Bronchial epithelial cell (primary cell): ENCODE data around the gene PPP3R1. TPM values are rescaled to one million over a fixed set of nuclear protein-coding genes. Genes with fewer than 3 reads are reported as not detected.

ENCODE experiments used
- DNase-seq: peaks from one replicate; pipeline ENCODE4 v3.0.0-alpha.2; 2010; ENCODE audit warnings: low read depth
- FAIRE-seq: peaks from 2 replicates; lab custom pipeline; 2011; peaks lifted over from hg19 to GRCh38; lab: Jason Lieb, UNC
- H3K27me3 ChIP-seq: 2 replicates; pipeline ENCODE4 v1.5.1; 2011; ENCODE audit warnings: low read length; ENCODE audit not compliant: control insufficient read depth, insufficient read depth
- H3K36me3 ChIP-seq: 2 replicates; pipeline ENCODE4 v1.5.1; 2011; ENCODE audit warnings: low read length; ENCODE audit not compliant: control insufficient read depth, insufficient read depth
- H3K4me3 ChIP-seq: 2 replicates; pipeline ENCODE4 v1.5.1; 2011; ENCODE audit warnings: mild to moderate bottlenecking, low read depth, low read length, control low read depth
- total RNA-seq: library from RNA; depleted of rRNA; stranded (reverse); fragments of >200 nt; gene quantifications from 2 replicates; pipeline ENCODE4 v1.2.1, GENCODE V29; 2014
- TF ChIP-seq, protein P1 (sequence below): IDR thresholded peaks from 2 replicates; pipeline ENCODE4 v1.5.1; 2011; ENCODE audit warnings: mild to moderate bottlenecking, moderate library complexity, low read length, control low read depth, inconsistent platforms; ENCODE audit not compliant: insufficient read depth, severe bottlenecking

The PPP3R1 gene
- total RNA-seq, 1 donor from 2014 or later: 19.2 TPM

DNA sequence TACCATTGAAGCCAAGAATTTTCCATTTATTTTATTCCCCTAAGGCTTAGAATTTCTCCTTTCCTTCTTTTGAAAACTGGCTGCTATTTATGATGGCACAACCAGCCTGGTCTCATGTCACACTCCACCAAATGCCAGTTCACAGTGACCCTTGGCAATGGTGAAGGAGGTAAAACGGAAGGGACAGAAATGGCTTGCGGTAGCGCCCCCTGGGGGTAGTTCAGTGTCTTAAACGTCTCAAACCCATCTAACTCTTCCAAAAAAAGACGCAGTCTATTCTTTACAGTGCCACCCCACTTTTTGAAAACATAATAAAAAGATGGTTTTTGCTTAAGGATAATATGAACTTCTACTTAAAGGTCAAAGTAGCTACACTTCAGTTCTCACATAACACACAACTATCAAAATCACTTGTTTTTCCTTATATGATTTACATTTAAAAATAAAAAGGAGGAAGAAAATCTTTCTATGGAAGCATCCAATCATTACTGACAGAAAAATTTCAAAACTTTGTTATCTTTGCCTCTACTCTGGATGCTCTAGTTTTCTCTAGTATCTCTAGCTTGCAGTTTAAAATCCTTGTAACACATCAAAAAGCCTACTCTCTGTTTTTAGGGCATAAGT lies 66.7 kb downstream of the PPP3R1 start:
- FAIRE-seq (no peak), DNase-seq (peak; percentile 42)
- no peak overlapping the region for H3K4me3 ChIP-seq
- no peaks in the 10 kb centered on the region for H3K27me3 ChIP-seq
- peaks cover 4% of the 10 kb centered on the region for H3K36me3 ChIP-seq
- TF ChIP-seq, protein P1, sequence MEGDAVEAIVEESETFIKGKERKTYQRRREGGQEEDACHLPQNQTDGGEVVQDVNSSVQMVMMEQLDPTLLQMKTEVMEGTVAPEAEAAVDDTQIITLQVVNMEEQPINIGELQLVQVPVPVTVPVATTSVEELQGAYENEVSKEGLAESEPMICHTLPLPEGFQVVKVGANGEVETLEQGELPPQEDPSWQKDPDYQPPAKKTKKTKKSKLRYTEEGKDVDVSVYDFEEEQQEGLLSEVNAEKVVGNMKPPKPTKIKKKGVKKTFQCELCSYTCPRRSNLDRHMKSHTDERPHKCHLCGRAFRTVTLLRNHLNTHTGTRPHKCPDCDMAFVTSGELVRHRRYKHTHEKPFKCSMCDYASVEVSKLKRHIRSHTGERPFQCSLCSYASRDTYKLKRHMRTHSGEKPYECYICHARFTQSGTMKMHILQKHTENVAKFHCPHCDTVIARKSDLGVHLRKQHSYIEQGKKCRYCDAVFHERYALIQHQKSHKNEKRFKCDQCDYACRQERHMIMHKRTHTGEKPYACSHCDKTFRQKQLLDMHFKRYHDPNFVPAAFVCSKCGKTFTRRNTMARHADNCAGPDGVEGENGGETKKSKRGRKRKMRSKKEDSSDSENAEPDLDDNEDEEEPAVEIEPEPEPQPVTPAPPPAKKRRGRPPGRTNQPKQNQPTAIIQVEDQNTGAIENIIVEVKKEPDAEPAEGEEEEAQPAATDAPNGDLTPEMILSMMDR: peak; percentile 76

DNA sequence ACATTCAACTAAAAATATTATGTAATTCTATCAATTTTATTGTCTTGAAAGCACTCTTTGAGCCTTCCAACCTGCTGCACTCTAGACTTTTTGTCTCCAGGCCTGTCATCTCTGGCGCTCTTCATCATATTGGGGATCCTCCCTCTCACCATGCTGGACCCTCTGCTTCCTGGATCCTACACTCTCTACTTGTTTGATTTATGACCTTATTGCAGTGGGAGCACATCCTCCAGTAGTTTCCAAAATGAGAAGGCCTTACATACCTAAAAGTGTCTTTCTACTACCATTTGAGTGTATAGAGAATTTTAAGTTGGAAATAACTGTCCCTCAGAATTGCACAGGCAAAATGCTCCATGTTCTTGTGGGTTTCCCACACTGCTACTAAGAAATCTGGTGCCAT lies 69.4 kb downstream of the PPP3R1 start:
- Histone ChIP-seq H3K4me3 (no peak overlapping the region), H3K27me3 (no peaks in the 10 kb centered on the region), H3K36me3 (peaks cover 6% of the 10 kb centered on the region)
- TF ChIP-seq, protein P1: no peak
- DNase-seq (no peak), FAIRE-seq (no peak)

DNA sequence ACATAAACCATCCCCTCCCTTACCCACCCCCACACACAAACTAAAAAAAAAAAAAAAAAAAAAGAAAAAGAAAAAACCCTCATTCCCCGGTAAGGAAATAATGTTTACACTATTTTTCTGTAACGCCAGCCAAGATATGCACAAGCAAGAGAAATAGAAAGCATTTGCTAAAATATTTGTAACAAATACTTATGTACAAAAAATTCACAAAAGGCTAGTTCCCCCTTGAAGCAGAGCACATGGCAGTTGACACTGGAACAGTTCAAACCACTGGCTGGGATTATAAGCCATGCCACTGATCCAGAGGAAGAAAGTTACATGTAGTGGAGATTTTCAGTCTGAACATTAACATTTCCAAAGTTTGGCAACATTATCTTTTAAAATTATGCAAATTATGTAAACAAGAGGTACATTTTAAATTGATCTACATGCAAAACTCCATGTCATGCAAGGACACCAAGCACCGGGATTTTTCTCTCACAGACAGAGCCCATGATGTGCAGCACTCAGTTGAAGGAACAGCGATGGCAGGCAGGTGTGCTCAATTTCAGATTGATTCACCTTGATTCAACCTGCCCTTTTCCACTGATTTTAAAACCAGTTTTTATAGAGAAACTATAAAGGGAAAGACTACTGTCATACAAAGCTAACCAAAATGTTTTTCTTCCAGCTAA lies 73.2 kb downstream of the PPP3R1 start:
- TF ChIP-seq, protein P1: no peak
- DNase-seq (no peak), FAIRE-seq (no peak)
- peaks cover 6% of the 10 kb centered on the region for H3K36me3 ChIP-seq
- H3K27me3 ChIP-seq: no peaks in the 10 kb centered on the region
- H3K4me3 ChIP-seq: no peak overlapping the region

DNA sequence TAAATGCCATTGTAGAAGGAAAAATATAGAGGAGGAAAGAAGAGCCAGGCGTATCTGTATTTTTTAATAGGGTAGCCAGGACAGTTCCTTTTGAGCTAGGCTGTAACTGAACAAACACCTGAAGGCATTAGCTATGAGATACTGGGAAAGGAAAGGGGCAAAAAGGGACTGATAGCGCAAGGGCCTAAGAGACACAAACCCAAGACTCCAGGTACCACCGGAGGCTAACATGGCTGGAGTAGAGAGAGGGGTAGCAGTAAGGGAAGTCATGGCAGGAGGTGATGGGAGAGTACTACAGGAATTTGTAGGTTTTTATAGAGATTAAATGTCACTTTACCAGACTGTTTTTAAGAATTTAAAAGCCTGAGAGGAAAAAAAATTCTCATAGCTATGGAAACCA lies 73.9 kb downstream of the PPP3R1 start:
- no peak overlapping the region for H3K4me3 ChIP-seq
- TF ChIP-seq, protein P1: no peak
- DNase-seq (no peak), FAIRE-seq (no peak)
- H3K27me3 ChIP-seq: no peaks in the 10 kb centered on the region
- peaks cover 5% of the 10 kb centered on the region for H3K36me3 ChIP-seq

DNA sequence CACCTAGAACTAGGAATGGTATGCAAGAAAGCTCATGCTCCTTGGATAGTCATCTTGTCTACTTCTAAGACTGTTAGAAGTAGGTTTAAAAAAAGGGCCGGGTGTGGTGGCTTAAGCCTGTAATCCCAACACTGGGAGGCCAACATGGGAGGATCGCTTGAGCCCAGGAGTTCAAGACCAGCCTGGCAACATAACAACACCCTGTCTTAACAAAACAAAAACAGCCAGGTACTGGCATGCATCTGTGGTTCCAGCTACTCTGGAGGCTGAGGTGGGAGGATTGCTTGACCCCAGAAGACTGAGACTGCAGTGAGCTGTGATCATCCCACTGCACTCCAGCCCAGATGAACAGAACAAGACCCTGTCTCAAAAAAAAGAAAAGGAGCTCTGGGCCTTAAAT lies 74.8 kb downstream of the PPP3R1 start:
- no peak for FAIRE-seq
- Histone ChIP-seq H3K36me3 (peaks cover 5% of the 10 kb centered on the region), H3K4me3 (no peak overlapping the region), H3K27me3 (no peaks in the 10 kb centered on the region)
- TF ChIP-seq, protein P1: no peak
- no peak for DNase-seq
